GM12878 (cell line): ENCODE results near the gene IL22RA2.

Source experiments
- CTCF ChIP-seq, 3 experiments: IDR thresholded peaks in 2 of 3; conservative IDR thresholded peaks in 1 of 3; 2 replicates each; pipeline ENCODE4 v1.5.1; 2011; ENCODE audit warnings: low read depth in 3 of 3, low read length in 3 of 3, mild to moderate bottlenecking in 3 of 3, control low read depth in 2 of 3, moderate library complexity in 2 of 3, inconsistent platforms in 1 of 3, mixed read lengths in 1 of 3; ENCODE audit not compliant: control insufficient read depth in 2 of 3, insufficient read depth in 1 of 3; ENCODE audit errors: extremely low read depth in 1 of 3
- CUX1 ChIP-seq: IDR thresholded peaks from 2 replicates; pipeline ENCODE4 v1.6.1; 2012; ENCODE audit warnings: improper control_type of control experiment, low read depth, low read length; ENCODE audit not compliant: insufficient replicate concordance

- no peak for TF ChIP-seq CTCF (IDR thresholded peaks at IDR 0.05 in 2 of 3, conservative IDR thresholded peaks at IDR 0.05 in 1 of 3; ENCODE audit: control insufficient read depth in 2 of 3, extremely low read depth in 1 of 3, insufficient read depth in 1 of 3, low read depth in 3 of 3, low read length in 3 of 3)
- TF ChIP-seq CUX1 = no peak
Measured at GRCh38 chr6:137156650-137157049, 16.8 kb downstream of the IL22RA2 start.
